K562 (cell line): ENCODE results near the gene NTRK3.

Experiments
- ESRRA ChIP-seq: fragments of 450-650 bp; IDR thresholded peaks from 2 replicates; pipeline ENCODE4 v1.6.1; 2014; ENCODE audit warnings: low read depth, mild to moderate bottlenecking, moderate library complexity, borderline replicate concordance
- KLF13 ChIP-seq: fragments of 450-650 bp; IDR thresholded peaks from 2 replicates; pipeline ENCODE4 v1.6.1; 2016; ENCODE audit warnings: missing genetic modification characterization, low read depth, mild to moderate bottlenecking, missing compliant biosample characterization, moderate library complexity, borderline replicate concordance
- LEF1 ChIP-seq: fragments of 450-650 bp; IDR thresholded peaks from 2 replicates; pipeline ENCODE4 v1.6.1; 2016; ENCODE audit warnings: mild to moderate bottlenecking
- MEF2D ChIP-seq: conservative IDR thresholded peaks from 2 replicates; pipeline ENCODE4 v1.6.1; 2016; ENCODE audit warnings: low read depth, missing genetic modification characterization, missing compliant biosample characterization
- NBN ChIP-seq: fragments of 450-650 bp; IDR thresholded peaks from 2 replicates; pipeline ENCODE4 v1.6.1; 2016; ENCODE audit warnings: low read depth, mild to moderate bottlenecking
- PATZ1 ChIP-seq: fragments of 250-450 bp; sonication (Bioruptor Pico); IDR thresholded peaks from 2 replicates; pipeline ENCODE4 v1.5.0; 2020; ENCODE audit warnings: mild to moderate bottlenecking, borderline replicate concordance
- PRMT5 ChIP-seq: sonication (generic); formaldehyde crosslinking; IDR thresholded peaks from 2 replicates; pipeline ENCODE4 v1.5.0; 2020; ENCODE audit warnings: missing genetic modification reagents
- SMARCB1 ChIP-seq: IDR thresholded peaks from 2 replicates; pipeline ENCODE4 v1.6.1; 2011; ENCODE audit warnings: improper control_type of control experiment, low read depth; ENCODE audit not compliant: insufficient read length
- SP1 ChIP-seq: sonication (generic); formaldehyde crosslinking; IDR thresholded peaks from 2 replicates; pipeline ENCODE4 v1.8.1; 2022; ENCODE audit warnings: mild to moderate bottlenecking, missing genetic modification reagents
- SRSF9 ChIP-seq: fragments of 200-400 bp; formaldehyde crosslinking; IDR thresholded peaks from 2 replicates; pipeline ENCODE4 v1.6.1; 2017; ENCODE audit warnings: low read depth, low read length, borderline replicate concordance
- ZNF121 ChIP-seq: sonication (generic); formaldehyde crosslinking; conservative IDR thresholded peaks from 2 replicates; pipeline ENCODE4 v1.8.0; 2022; ENCODE audit warnings: missing genetic modification reagents
- TF ChIP-seq, protein P1 (sequence below): fragments of 450-650 bp; IDR thresholded peaks from 2 replicates; pipeline ENCODE4 v1.6.1; 2016; ENCODE audit warnings: borderline replicate concordance

- TF ChIP-seq PATZ1 (CRISPR knock-in tag) (no peak), NBN (no peak), SRSF9 (no peak), SP1 (CRISPR knock-in tag) (no peak), MEF2D (tag) (no peak), PRMT5 (CRISPR knock-in tag) (no peak), KLF13 (tag) (no peak), LEF1 (no peak), ESRRA (no peak), ZNF121 (CRISPR knock-in tag) (no peak), SMARCB1 (no peak)
- TF ChIP-seq, protein P1, sequence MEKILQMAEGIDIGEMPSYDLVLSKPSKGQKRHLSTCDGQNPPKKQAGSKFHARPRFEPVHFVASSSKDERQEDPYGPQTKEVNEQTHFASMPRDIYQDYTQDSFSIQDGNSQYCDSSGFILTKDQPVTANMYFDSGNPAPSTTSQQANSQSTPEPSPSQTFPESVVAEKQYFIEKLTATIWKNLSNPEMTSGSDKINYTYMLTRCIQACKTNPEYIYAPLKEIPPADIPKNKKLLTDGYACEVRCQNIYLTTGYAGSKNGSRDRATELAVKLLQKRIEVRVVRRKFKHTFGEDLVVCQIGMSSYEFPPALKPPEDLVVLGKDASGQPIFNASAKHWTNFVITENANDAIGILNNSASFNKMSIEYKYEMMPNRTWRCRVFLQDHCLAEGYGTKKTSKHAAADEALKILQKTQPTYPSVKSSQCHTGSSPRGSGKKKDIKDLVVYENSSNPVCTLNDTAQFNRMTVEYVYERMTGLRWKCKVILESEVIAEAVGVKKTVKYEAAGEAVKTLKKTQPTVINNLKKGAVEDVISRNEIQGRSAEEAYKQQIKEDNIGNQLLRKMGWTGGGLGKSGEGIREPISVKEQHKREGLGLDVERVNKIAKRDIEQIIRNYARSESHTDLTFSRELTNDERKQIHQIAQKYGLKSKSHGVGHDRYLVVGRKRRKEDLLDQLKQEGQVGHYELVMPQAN, result no peak
Observed at GRCh38 chr15:88091444-88092016, 165.0 kb downstream of the NTRK3 start.
